ENCODE results near the gene FAM187B.

DNA sequence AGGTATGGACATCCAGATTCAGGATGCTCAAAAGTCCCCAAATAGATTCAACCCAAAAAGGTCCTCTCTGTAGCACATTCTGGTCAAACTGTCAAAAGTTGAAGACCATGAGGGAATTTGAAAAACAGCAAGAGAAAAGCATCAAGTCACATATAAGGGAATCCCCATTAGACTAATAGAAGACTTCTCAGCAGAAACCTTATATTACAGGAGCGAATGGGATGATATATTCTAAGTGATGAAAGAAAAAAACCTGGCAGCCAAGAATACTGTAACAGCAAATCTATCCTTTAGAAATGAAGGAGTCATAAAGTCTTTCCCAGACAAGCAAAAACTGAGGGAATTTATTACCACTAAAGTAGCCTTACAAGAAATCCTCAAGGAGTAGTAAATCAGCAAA, 44.3 kb downstream of the FAM187B start:
- no peak for TF ChIP-seq RXRA (IDR thresholded peaks at IDR 0.05)
- TF ChIP-seq CTCF (IDR thresholded peaks at IDR 0.05; ENCODE audit: low read depth, low read length, missing input control) = no peak
- TF ChIP-seq YY1 (IDR thresholded peaks at IDR 0.05) = no peak

All from liver (tissue), 3 donors.